GM23248 (cell line): ENCODE data around the gene MEX3D. TPM values are rescaled to one million over a fixed set of nuclear protein-coding genes. Genes with fewer than 3 reads are reported as not detected.

Source experiments
- DNase-seq: peaks from one replicate; pipeline ENCODE4 v3.0.0-alpha.2; 2015
- H2AFZ ChIP-seq: fragments of 200-600 bp; sonication (generic); 2 replicates; pipeline ENCODE4 v1.6.1; 2016; ENCODE audit warnings: antibody characterized with exemption
- H3F3A ChIP-seq: fragments of 200-600 bp; sonication (generic); 2 replicates; pipeline ENCODE4 v1.6.1; 2016; ENCODE audit warnings: mild to moderate bottlenecking, antibody characterized with exemption, mixed run types; ENCODE audit not compliant: insufficient read depth
- H3K27ac ChIP-seq: fragments of 200-600 bp; sonication (generic); 2 replicates; pipeline ENCODE4 v1.5.1; 2016; ENCODE audit warnings: mild to moderate bottlenecking
- H3K27me3 ChIP-seq: fragments of 200-600 bp; sonication (generic); replicated peaks from 2 replicates; pipeline ENCODE4 v1.6.1; 2016; ENCODE audit warnings: mild to moderate bottlenecking; ENCODE audit not compliant: insufficient read depth
- H3K36me3 ChIP-seq: fragments of 200-600 bp; sonication (generic); 2 replicates; pipeline ENCODE4 v1.6.1; 2016; ENCODE audit warnings: low read depth, mild to moderate bottlenecking
- H3K4me1 ChIP-seq: fragments of 200-600 bp; sonication (generic); 2 replicates; pipeline ENCODE4 v1.6.1; 2016; ENCODE audit warnings: mild to moderate bottlenecking; ENCODE audit not compliant: insufficient read depth
- H3K4me2 ChIP-seq: fragments of 200-600 bp; sonication (generic); one replicate; pipeline ENCODE4 v1.6.1; 2016; ENCODE audit warnings: mild to moderate bottlenecking; ENCODE audit not compliant: unreplicated experiment
- H3K4me3 ChIP-seq: fragments of 200-600 bp; sonication (generic); 2 replicates; pipeline ENCODE4 v1.5.1; 2016; ENCODE audit warnings: mild to moderate bottlenecking
- H3K79me2 ChIP-seq: fragments of 200-600 bp; sonication (generic); 2 replicates; pipeline ENCODE4 v1.6.1; 2016; ENCODE audit warnings: mild to moderate bottlenecking; ENCODE audit not compliant: insufficient read depth
- H3K9ac ChIP-seq: fragments of 200-600 bp; sonication (generic); 2 replicates; pipeline ENCODE4 v1.6.1; 2016; ENCODE audit warnings: mild to moderate bottlenecking
- H3K9me2 ChIP-seq: fragments of 200-600 bp; sonication (generic); 2 replicates; pipeline ENCODE4 v1.6.1; 2016; ENCODE audit warnings: mixed run types, mild to moderate bottlenecking, moderate library complexity; ENCODE audit not compliant: insufficient read depth
- H3K9me3 ChIP-seq: fragments of 200-600 bp; sonication (generic); one replicate; pipeline ENCODE4 v1.6.1; 2017; ENCODE audit warnings: low read depth
- H4K20me1 ChIP-seq: fragments of 200-600 bp; sonication (generic); 2 replicates; pipeline ENCODE4 v1.6.0; 2016; ENCODE audit not compliant: insufficient read depth
- EZH2 ChIP-seq: fragments of 200-600 bp; sonication (generic); IDR thresholded peaks from 2 replicates; pipeline ENCODE4 v1.6.1; 2018; ENCODE audit warnings: antibody characterized with exemption, mild to moderate bottlenecking; ENCODE audit not compliant: insufficient read depth, poor library complexity, severe bottlenecking
- EZH2phosphoT487 ChIP-seq: fragments of 200-600 bp; sonication (generic); IDR thresholded peaks from 2 replicates; pipeline ENCODE4 v1.6.1; 2018; ENCODE audit warnings: antibody characterized with exemption, moderate library complexity, mild to moderate bottlenecking, low read depth; ENCODE audit not compliant: insufficient read depth
- WGBS, 2 experiments: methylation state at CpG; one replicate each; pipeline ENCODE4 v1.1.6; 2015 to 2017; ENCODE audit warnings: low lambda C conversion rate in 2 of 2, low coverage in 1 of 2; ENCODE audit errors: missing lambda C conversion rate in 2 of 2; 5-methylcytosine and 5-hydroxymethylcytosine counted together
- in situ Hi-C: fragments of 300-500 bp; cut with MboI; formaldehyde crosslinking; loops from 2 replicates; pipeline ENCODE4 v1.15.0; 2020
- polyA plus RNA-seq: library from polyadenylated mRNA; unstranded; fragments of >200 nt; fragmentation: Nextera tagmentation; extraction: Ambion mirVana; gene quantifications from 2 replicates; pipeline ENCODE4 v1.2.1, GENCODE V29; 2016
- total RNA-seq: library from RNA; depleted of rRNA; stranded (reverse); fragments of >200 nt; shearing (Covaris generic); gene quantifications from 2 replicates; pipeline ENCODE4 v1.2.3, GENCODE V29; 2014

The MEX3D gene
- total and polyA plus RNA-seq, 2 experiments from 2014 or later = 2.6 to 50.3 TPM

DNA sequence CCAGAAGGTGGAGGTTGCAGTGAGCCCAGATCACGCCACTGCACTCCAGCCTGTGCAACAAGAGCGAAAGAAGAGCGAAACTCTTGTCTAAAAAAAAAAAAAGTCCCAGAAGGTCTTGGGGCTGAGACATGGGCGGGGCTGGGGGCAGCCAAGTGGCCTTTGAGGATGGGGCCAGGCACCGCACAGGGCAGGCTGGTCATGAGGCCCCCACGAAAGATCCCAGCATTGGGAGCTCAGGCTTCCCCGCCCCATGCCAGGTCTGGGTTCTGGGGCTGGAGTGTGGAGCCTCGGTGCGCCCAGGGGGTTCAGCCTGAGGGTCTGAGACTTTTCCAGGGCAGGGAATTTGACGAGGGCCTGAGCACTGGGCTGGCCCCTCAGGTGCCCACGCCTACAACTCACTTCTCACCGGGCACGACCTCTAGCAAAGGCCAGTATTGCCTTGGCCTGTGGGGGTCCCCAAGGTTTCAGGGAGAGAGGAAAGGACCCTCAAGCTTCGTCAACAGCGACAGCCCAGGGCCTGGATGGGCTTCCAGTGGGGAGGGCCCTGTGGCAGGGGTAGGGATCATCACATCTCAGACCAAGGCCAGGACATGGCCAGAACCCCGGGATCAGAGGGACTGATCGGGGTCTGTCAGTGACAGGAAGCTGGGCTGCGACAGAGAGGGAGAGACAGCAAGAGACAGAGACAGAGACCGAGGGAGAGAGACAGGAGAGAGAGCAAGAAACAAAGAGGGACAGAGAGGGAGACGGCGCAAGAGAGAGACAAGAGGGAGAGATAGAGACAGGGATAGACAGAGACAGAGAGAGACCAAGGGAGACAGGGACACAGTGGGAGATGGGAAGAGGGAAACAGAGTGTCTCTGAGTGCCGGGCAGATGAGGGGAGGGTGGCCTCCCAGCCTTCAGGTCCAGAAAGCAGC lies 7.5 kb upstream of the MEX3D start:
- Histone ChIP-seq H3K4me3 (no peak overlapping the region), H3K79me2 (no peaks in the 10 kb centered on the region), H3F3A (no peaks in the 10 kb centered on the region), H3K9me3 (no peaks in the 10 kb centered on the region), H3K9ac (no peak overlapping the region), H3K27me3 (no peaks in the 10 kb centered on the region), H3K36me3 (no peaks in the 10 kb centered on the region), H3K4me1 (no peaks in the 10 kb centered on the region), H3K27ac (no peak overlapping the region), H4K20me1 (no peaks in the 10 kb centered on the region), H3K9me2 (no peaks in the 10 kb centered on the region), H3K4me2 (no peak overlapping the region), H2AFZ (no peak overlapping the region)
- TF ChIP-seq EZH2phosphoT487 (no peak), EZH2 (no peak)
- 83 to 84% methylated on average over 21 of the region's 22 CpGs for WGBS, 2 experiments
- DNase-seq = no peak
- in situ Hi-C loops = no loop called here

DNA sequence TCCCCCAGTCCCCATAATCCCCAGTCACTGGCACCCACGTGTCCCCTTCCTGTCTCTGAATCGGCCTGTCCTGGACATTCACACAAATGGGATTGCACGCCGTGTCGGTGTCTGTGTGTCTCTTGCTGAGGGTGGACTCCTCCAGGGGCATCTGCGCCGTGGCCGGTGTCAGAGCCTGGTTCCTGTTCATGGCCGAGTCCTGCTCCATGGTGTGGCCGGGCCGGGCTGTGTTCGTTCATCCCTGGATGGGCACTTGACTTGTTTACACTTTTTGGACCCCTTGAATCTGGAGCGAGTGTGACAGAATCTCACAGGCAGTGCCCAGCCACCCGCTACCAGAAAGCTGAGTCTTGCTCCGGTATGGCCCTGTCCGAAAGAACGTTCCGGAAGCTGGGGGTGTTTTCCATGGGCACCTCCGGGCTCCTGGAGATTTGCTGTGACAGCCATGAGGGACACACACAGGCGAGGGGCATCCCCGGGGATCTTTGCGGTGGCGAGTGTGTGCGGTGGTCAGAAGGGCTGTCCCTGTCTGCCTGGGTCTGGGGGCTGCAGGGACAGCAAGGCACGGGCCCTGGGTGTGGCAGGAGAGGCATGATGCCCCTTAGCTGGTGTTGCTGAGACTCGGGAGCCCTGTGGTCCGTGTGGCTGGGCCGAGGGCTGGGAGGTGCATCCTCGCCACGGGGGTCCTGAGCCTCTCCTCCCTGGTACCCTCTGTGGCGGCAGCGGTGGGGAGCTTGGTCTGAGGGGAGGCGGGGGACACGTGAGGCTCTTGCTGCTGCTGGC lies 6.4 kb upstream of the MEX3D start:
- no peak for DNase-seq
- in situ Hi-C loops = no loop called here
- Histone ChIP-seq H3K9ac (no peak overlapping the region), H3K79me2 (no peaks in the 10 kb centered on the region), H3K36me3 (no peaks in the 10 kb centered on the region), H3F3A (no peaks in the 10 kb centered on the region), H3K4me1 (no peaks in the 10 kb centered on the region), H3K9me2 (no peaks in the 10 kb centered on the region), H2AFZ (no peak overlapping the region), H3K27ac (no peak overlapping the region), H3K4me3 (no peak overlapping the region), H3K27me3 (no peaks in the 10 kb centered on the region), H3K4me2 (no peak overlapping the region), H3K9me3 (no peaks in the 10 kb centered on the region), H4K20me1 (no peaks in the 10 kb centered on the region)
- WGBS, 2 experiments = 84 to 89% methylated on average over 29 to 32 of the region's 34 CpGs
- TF ChIP-seq EZH2 (no peak), EZH2phosphoT487 (no peak)

DNA sequence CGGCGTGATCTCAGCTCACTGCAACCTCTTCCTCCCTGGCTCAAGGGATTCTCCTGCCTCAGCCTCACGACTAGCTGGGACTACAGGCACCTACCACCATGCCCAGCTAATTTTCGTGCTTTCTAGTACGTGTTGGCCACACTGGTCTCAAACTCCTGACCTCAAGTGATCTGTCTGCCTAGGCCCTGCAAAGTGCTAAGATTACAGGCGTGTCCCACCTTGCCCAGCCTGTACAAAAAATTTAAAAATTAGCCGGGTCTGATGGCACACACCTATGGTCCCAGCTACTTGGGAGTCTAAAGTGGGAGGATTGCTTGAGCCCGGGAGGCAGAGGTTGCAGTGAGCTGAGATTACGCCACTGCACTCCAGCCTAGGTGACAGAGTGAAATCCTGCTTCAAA lies 4.7 kb upstream of the MEX3D start:
- in situ Hi-C loops = no loop called here
- Histone ChIP-seq H3K9me2 (no peaks in the 10 kb centered on the region), H3K9ac (no peak overlapping the region), H3K36me3 (no peaks in the 10 kb centered on the region), H3K27me3 (no peaks in the 10 kb centered on the region), H4K20me1 (no peaks in the 10 kb centered on the region), H2AFZ (no peak overlapping the region), H3K79me2 (no peaks in the 10 kb centered on the region), H3K4me1 (no peaks in the 10 kb centered on the region), H3F3A (no peaks in the 10 kb centered on the region), H3K27ac (no peak overlapping the region), H3K9me3 (no peaks in the 10 kb centered on the region), H3K4me3 (no peak overlapping the region), H3K4me2 (no peak overlapping the region)
- TF ChIP-seq EZH2 (no peak), EZH2phosphoT487 (no peak)
- DNase-seq = no peak
- WGBS, 2 experiments = 75 to 76% methylated on average over 9 of the region's 9 CpGs

DNA sequence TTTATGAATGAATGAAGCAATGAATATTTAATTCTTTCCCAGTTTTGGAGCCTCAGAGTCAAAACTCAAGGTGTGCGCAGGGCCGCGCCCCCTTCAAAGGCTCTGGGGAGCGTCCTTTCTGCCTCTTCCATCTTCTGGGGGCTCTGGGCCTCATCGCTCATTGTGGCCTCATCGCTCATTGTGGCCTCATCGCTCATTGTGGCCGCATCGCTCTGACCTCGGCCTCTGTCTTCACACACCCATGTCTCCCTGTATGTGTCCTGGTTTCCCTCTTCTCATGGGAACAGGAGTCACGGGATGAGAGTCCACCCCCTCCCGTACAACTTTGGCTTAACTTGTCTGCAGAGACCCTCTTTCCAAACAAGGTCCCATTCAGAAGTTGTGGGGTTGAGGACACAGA lies 3.2 kb upstream of the MEX3D start:
- no peaks in the 10 kb centered on the region for H3K9me2 ChIP-seq
- H3K4me3 ChIP-seq = no peak overlapping the region
- H3K27ac ChIP-seq = no peak overlapping the region
- no peak overlapping the region for H2AFZ ChIP-seq
- H3K4me2 ChIP-seq = no peak overlapping the region
- no peaks in the 10 kb centered on the region for H3F3A ChIP-seq
- H3K79me2 ChIP-seq = peaks cover under 1% of the 10 kb centered on the region; the same call in 1 of the 2 replicates
- TF ChIP-seq EZH2 (no peak), EZH2phosphoT487 (no peak)
- no peaks in the 10 kb centered on the region for H3K36me3 ChIP-seq
- no peaks in the 10 kb centered on the region for H3K4me1 ChIP-seq
- no peak for DNase-seq
- 92 to 100% methylated on average over 8 to 12 of the region's 12 CpGs for WGBS, 2 experiments
- no peak overlapping the region for H3K9ac ChIP-seq
- no peaks in the 10 kb centered on the region for H3K9me3 ChIP-seq
- H3K27me3 ChIP-seq = no peaks in the 10 kb centered on the region
- in situ Hi-C loops = no loop called here
- H4K20me1 ChIP-seq = no peaks in the 10 kb centered on the region
